NCI-H2196 (cell line): ENCODE results near the gene MLF2.
A peak's percentile ranks its signal among the peaks of the same experiment; 100 is the strongest.

Experiments
- DNase-seq: peaks from one replicate; lab custom pipeline; 2025; ENCODE audit not compliant: unreplicated experiment; lab: John Stamatoyannopoulos, UW

Gene MLF2

GRCh38 chr12:6752921-6753771 lies at the start of gene MLF2:
Gene MLF2, minus strand, starts transcription at chr12:6753141. Its CDS starts 807 bp downstream, at chr12:6752334.
- DNase-seq = peak; percentile 87

- DNase-seq = no peak
Measured at GRCh38 chr12:6799147-6799546, 46.2 kb upstream of the MLF2 start.

- DNase-seq = no peak
Measured at GRCh38 chr12:6796576-6796975, 43.6 kb upstream of the MLF2 start.

GRCh38 chr12:6795088-6795487 lies 42.1 kb upstream of the MLF2 start:
- DNase-seq = no peak

GRCh38 chr12:6792522-6793201 lies 39.7 kb upstream of the MLF2 start:
- no peak for DNase-seq

GRCh38 chr12:6791931-6792520 lies 39.1 kb upstream of the MLF2 start:
- no peak for DNase-seq

GRCh38 chr12:6790496-6791150 lies 37.7 kb upstream of the MLF2 start:
- no peak for DNase-seq

GRCh38 chr12:6788972-6789924 lies 36.3 kb upstream of the MLF2 start, which contains the start of gene CD4:
Gene CD4, plus strand, starts transcription at chr12:6789528. Its CDS starts 10,611 bp downstream, at chr12:6800139.
- no peak for DNase-seq

GRCh38 chr12:6787309-6787708 lies 34.4 kb upstream of the MLF2 start:
- no peak for DNase-seq

GRCh38 chr12:6786416-6787094 lies 33.6 kb upstream of the MLF2 start:
- DNase-seq = no peak

GRCh38 chr12:6784761-6785160 lies 31.8 kb upstream of the MLF2 start:
- no peak for DNase-seq

GRCh38 chr12:6784296-6784695 lies 31.4 kb upstream of the MLF2 start:
- no peak for DNase-seq

- DNase-seq = no peak
Measured at GRCh38 chr12:6783828-6784227, 30.9 kb upstream of the MLF2 start.

GRCh38 chr12:6782850-6783566 lies 30.1 kb upstream of the MLF2 start:
- no peak for DNase-seq

- DNase-seq = no peak
Measured at GRCh38 chr12:6782119-6782518, 29.2 kb upstream of the MLF2 start.

- DNase-seq = no peak
Measured at GRCh38 chr12:6780573-6780972, 27.6 kb upstream of the MLF2 start.

GRCh38 chr12:6779708-6780432 lies 26.9 kb upstream of the MLF2 start:
- no peak for DNase-seq
